Measurements from ENCODE around the gene GABRG3.

DNA sequence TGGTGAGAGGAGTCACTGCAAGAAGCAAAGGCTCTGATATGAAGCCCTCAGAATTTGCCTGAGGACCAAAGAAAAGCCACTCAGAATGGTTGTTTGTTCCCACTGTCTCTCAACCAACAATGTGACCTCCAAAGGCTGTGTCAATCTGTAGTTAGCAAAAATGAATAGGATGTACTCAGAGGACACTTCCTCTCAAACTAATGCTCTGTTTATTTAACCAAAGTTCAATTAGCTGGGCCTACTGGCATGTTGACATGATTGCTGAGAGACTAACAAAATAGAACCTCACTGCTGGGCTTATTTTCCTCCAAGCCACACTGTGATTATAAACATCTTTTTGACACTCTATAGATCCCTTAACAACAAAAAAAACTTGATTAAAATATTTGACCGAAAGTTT lies 605.6 kb downstream of the GABRG3 start:
- no peak for TF ChIP-seq POLR2A (IDR thresholded peaks at IDR 0.05; ENCODE audit: low read depth, low read length)
- TF ChIP-seq TAF1 (IDR thresholded peaks at IDR 0.05; ENCODE audit: low read depth, low read length): no peak
- no peak for TF ChIP-seq POLR2AphosphoS5 (IDR thresholded peaks at IDR 0.05; ENCODE audit: low read depth, low read length)
- TF ChIP-seq SPI1 (IDR thresholded peaks at IDR 0.05; ENCODE audit: low read depth, low read length): no peak
- no peak for TF ChIP-seq PAX5 (IDR thresholded peaks at IDR 0.05; ENCODE audit: insufficient read depth, low read length, severe bottlenecking)

All from GM12891 (cell line).